Measurements from ENCODE around the gene ZBTB32.
"Not testable (repeated sequence)": the region's sequence is repeated elsewhere in the genome, so short reads cannot be mapped to it uniquely, and the experiment has no call there.

The ZBTB32 gene

GRCh38 chr19:35720163-35720524 lies 15.8 kb downstream of the ZBTB32 start:
- DNase-seq (ENCODE audit: low read depth, low spot score) = no peak

- no peak for DNase-seq (ENCODE audit: low read depth, low spot score)
Measured at GRCh38 chr19:35720648-35721047, 16.3 kb downstream of the ZBTB32 start.

GRCh38 chr19:35721374-35721773 lies 17.0 kb downstream of the ZBTB32 start:
- DNase-seq (ENCODE audit: low read depth, low spot score) = no peak

GRCh38 chr19:35722461-35722860 lies 18.1 kb downstream of the ZBTB32 start:
- no peak for DNase-seq (ENCODE audit: low read depth, low spot score)

GRCh38 chr19:35722897-35723296 lies 18.5 kb downstream of the ZBTB32 start:
- no peak for DNase-seq (ENCODE audit: low read depth, low spot score)

- no peak for DNase-seq (ENCODE audit: low read depth, low spot score)
Measured at GRCh38 chr19:35723671-35724070, 19.3 kb downstream of the ZBTB32 start.

GRCh38 chr19:35724132-35724531 lies 19.8 kb downstream of the ZBTB32 start:
- not testable (repeated sequence) for DNase-seq (ENCODE audit: low read depth, low spot score)

- DNase-seq (ENCODE audit: low read depth, low spot score) = no peak
Measured at GRCh38 chr19:35724560-35724959, 20.2 kb downstream of the ZBTB32 start.

- DNase-seq (ENCODE audit: low read depth, low spot score) = no peak
Measured at GRCh38 chr19:35725216-35725861, 21.0 kb downstream of the ZBTB32 start.

- DNase-seq (ENCODE audit: low read depth, low spot score) = no peak
Measured at GRCh38 chr19:35727053-35727955, 22.9 kb downstream of the ZBTB32 start.

- DNase-seq (ENCODE audit: low read depth, low spot score) = no peak
Measured at GRCh38 chr19:35727956-35728706, 23.8 kb downstream of the ZBTB32 start.

GRCh38 chr19:35729021-35729420 lies 24.7 kb downstream of the ZBTB32 start:
- no peak for DNase-seq (ENCODE audit: low read depth, low spot score)

GRCh38 chr19:35729763-35730162 lies 25.4 kb downstream of the ZBTB32 start:
- no peak for DNase-seq (ENCODE audit: low read depth, low spot score)

GRCh38 chr19:35730326-35730725 lies 26.0 kb downstream of the ZBTB32 start:
- DNase-seq (ENCODE audit: low read depth, low spot score) = no peak

- no peak for DNase-seq (ENCODE audit: low read depth, low spot score)
Measured at GRCh38 chr19:35731353-35731752, 27.0 kb downstream of the ZBTB32 start.

GRCh38 chr19:35731779-35732405 lies 27.5 kb downstream of the ZBTB32 start:
- DNase-seq (ENCODE audit: low read depth, low spot score) = no peak

- no peak for DNase-seq (ENCODE audit: low read depth, low spot score)
Measured at GRCh38 chr19:35732540-35733179, 28.3 kb downstream of the ZBTB32 start.

GRCh38 chr19:35733180-35734125 lies 29.1 kb downstream of the ZBTB32 start:
- no peak for DNase-seq (ENCODE audit: low read depth, low spot score)

GRCh38 chr19:35734273-35734672 lies 29.9 kb downstream of the ZBTB32 start:
- no peak for DNase-seq (ENCODE audit: low read depth, low spot score)

- DNase-seq (ENCODE audit: low read depth, low spot score) = no peak
Measured at GRCh38 chr19:35734889-35735288, 30.5 kb downstream of the ZBTB32 start.

Data from activated CD4-positive, CD25-positive, alpha-beta regulatory T cell treated with anti-CD3 and anti-CD28 coated beads, Interleukin-2, amount 50 U/mL, for 16 hours (primary cell).